Suprapubic skin (tissue), 4 donors: ENCODE data around the gene ZNF546. TPM values are rescaled to one million over a fixed set of nuclear protein-coding genes. Genes with fewer than 3 reads are reported as not detected.

Experiments
- DNase-seq, 2 donors: peaks; one replicate each; pipeline ENCODE4 v3.0.0-alpha.2; 2019; ENCODE audit warnings: low spot score in 2 of 2
- H3K27ac ChIP-seq: fragments of 200-600 bp; sonication (generic); one replicate; pipeline ENCODE4 v1.5.1; 2019
- H3K27me3 ChIP-seq: fragments of 200-600 bp; sonication (generic); one replicate; pipeline ENCODE4 v1.5.1; 2019
- H3K36me3 ChIP-seq: fragments of 200-600 bp; sonication (generic); one replicate; pipeline ENCODE4 v1.5.1; 2019
- H3K4me1 ChIP-seq: fragments of 200-600 bp; sonication (generic); one replicate; pipeline ENCODE4 v1.5.1; 2019
- H3K4me3 ChIP-seq: fragments of 200-600 bp; sonication (generic); one replicate; pipeline ENCODE4 v1.5.1; 2019; ENCODE audit warnings: mild to moderate bottlenecking
- H3K9me3 ChIP-seq: fragments of 200-600 bp; sonication (generic); one replicate; pipeline ENCODE4 v1.5.1; 2019
- CTCF ChIP-seq, 2 donors: fragments of 200-600 bp in 1 of 2; fragments of 450-650 bp in 1 of 2; sonication (generic) in 1 of 2; IDR thresholded peaks; one replicate each; pipeline ENCODE4 v1.5.1; 2016 to 2019; ENCODE audit warnings: antibody characterized with exemption in 2 of 2, mild to moderate bottlenecking in 1 of 2, moderate library complexity in 1 of 2
- EP300 ChIP-seq: sonication (generic); formaldehyde crosslinking; IDR thresholded peaks from one replicate; pipeline ENCODE4 v1.6.1; 2017; ENCODE audit warnings: antibody characterized with exemption
- POLR2A ChIP-seq, 2 donors: fragments of 450-650 bp; IDR thresholded peaks; one replicate each; pipeline ENCODE4 v1.6.1; 2017; ENCODE audit warnings: antibody characterized with exemption in 2 of 2, mild to moderate bottlenecking in 2 of 2, moderate library complexity in 2 of 2
- POLR2AphosphoS5 ChIP-seq, 3 donors: sonication (generic); formaldehyde crosslinking; IDR thresholded peaks; one replicate each; pipeline ENCODE4 v1.6.1; 2017; ENCODE audit warnings: antibody characterized with exemption in 3 of 3
- WGBS: methylation state at CpG from one replicate; pipeline ENCODE4 v1.1.5; 2018; 5-methylcytosine and 5-hydroxymethylcytosine counted together
- total RNA-seq, 4 donors: library from RNA; depleted of rRNA; stranded (reverse); fragments of >200 nt; gene quantifications; one replicate each; pipeline ENCODE4 v1.1.0, GENCODE V29; 2016

The ZNF546 gene
- total RNA-seq, 4 donors from 2014 or later, result 0.72 to 6.2 (median 1.5) TPM

GRCh38 chr19:40057166-40057565 is 60.3 kb downstream of the ZNF546 start:
- H3K4me1 ChIP-seq, result peaks cover 24% of the 10 kb centered on the region
- DNase-seq, result no peak
- no peak overlapping the region for H3K27ac ChIP-seq
- H3K27me3 ChIP-seq, result no peaks in the 10 kb centered on the region
- WGBS, result 76% methylated on average over 1 of the region's 1 CpG
- TF ChIP-seq EP300, result no peak
- TF ChIP-seq CTCF (IDR thresholded peaks at IDR 0.05), result no peak
- no peak for TF ChIP-seq POLR2A (IDR thresholded peaks at IDR 0.05)
- no peak for TF ChIP-seq POLR2AphosphoS5 (IDR thresholded peaks at IDR 0.05)
- H3K36me3 ChIP-seq, result no peaks in the 10 kb centered on the region
- H3K9me3 ChIP-seq, result peaks cover 16% of the 10 kb centered on the region
- H3K4me3 ChIP-seq, result no peak overlapping the region

GRCh38 chr19:40059624-40060023 is 62.8 kb downstream of the ZNF546 start:
- H3K4me1 ChIP-seq, result peaks cover 18% of the 10 kb centered on the region
- WGBS, result 92% methylated on average over 1 of the region's 1 CpG
- H3K4me3 ChIP-seq, result no peak overlapping the region
- H3K27me3 ChIP-seq, result no peaks in the 10 kb centered on the region
- H3K36me3 ChIP-seq, result no peaks in the 10 kb centered on the region
- no peak for DNase-seq
- TF ChIP-seq POLR2A (IDR thresholded peaks at IDR 0.05) (no peak), CTCF (IDR thresholded peaks at IDR 0.05) (no peak)
- H3K27ac ChIP-seq, result no peak overlapping the region
- peaks cover 22% of the 10 kb centered on the region for H3K9me3 ChIP-seq

- H3K27ac ChIP-seq, result no peak overlapping the region
- H3K4me3 ChIP-seq, result no peak overlapping the region
- 97% methylated on average over 1 of the region's 1 CpG for WGBS
- peaks cover 21% of the 10 kb centered on the region for H3K9me3 ChIP-seq
- no peak for DNase-seq
- no peaks in the 10 kb centered on the region for H3K27me3 ChIP-seq
- TF ChIP-seq CTCF (IDR thresholded peaks at IDR 0.05) (no peak), EP300 (no peak), POLR2A (IDR thresholded peaks at IDR 0.05) (no peak), POLR2AphosphoS5 (IDR thresholded peaks at IDR 0.05) (no peak)
- peaks cover 15% of the 10 kb centered on the region for H3K36me3 ChIP-seq
- no peaks in the 10 kb centered on the region for H3K4me1 ChIP-seq
Measured at GRCh38 chr19:40070058-40070457, 73.2 kb downstream of the ZNF546 start.

Other genes with a start within 250 kb of the ZNF546 start
- gene LEUTX, start 218.2 kb upstream of the ZNF546 start, total RNA-seq, result not detected
- gene DYRK1B, start 162.9 kb upstream of the ZNF546 start, total RNA-seq, result 10 to 100 TPM; 17.9 to 31.7 (median 24.2) TPM
- gene FBL, start 150.7 kb upstream of the ZNF546 start, total RNA-seq, result 100 to 1,000 TPM; 193 to 333 (median 273) TPM
- 100 to 1,000 TPM; 114 to 314 (median 246) TPM for gene FCGBP, start 62.4 kb upstream of the ZNF546 start, total RNA-seq
- gene PSMC4, start 25.9 kb upstream of the ZNF546 start, total RNA-seq, result 100 to 1,000 TPM in 2 of 4 donors, 10 to 100 TPM in 2; 53.8 to 109 (median 95.9) TPM
- gene ZNF780B, start 59.2 kb downstream of the ZNF546 start, total RNA-seq, result 1 to 10 TPM; 5.4 to 9.8 (median 8.5) TPM
- gene ZNF780A, start 93.9 kb downstream of the ZNF546 start, total RNA-seq, result 10 to 100 TPM in 2 of 4 donors, 1 to 10 TPM in 2; 2.2 to 21.1 (median 7.8) TPM
- 10 to 100 TPM; 11.0 to 20.4 (median 17.1) TPM for gene MAP3K10, start 194.4 kb downstream of the ZNF546 start, total RNA-seq
- not detected for gene TTC9B, start 221.3 kb downstream of the ZNF546 start, total RNA-seq
- under 1 TPM in 1 of 4 donors, not detected in 3; 0.26 TPM for gene CCNP, start 229.6 kb downstream of the ZNF546 start, total RNA-seq